Liver (tissue), 9 donors: ENCODE results near the gene CNTN5. TPM values are rescaled to one million over a fixed set of nuclear protein-coding genes. Genes with fewer than 3 reads are reported as not detected.

ENCODE experiments used
- DNase-seq: peaks from one replicate; pipeline ENCODE4 v3.0.0-alpha.2; 2017; ENCODE audit warnings: low spot score
- H3K27ac ChIP-seq, 2 donors: one replicate each; pipeline ENCODE4 v1.7.0; 2013; ENCODE audit warnings: inconsistent platforms in 2 of 2, low read length in 2 of 2, control low read depth in 1 of 2, low read depth in 1 of 2, mild to moderate bottlenecking in 1 of 2
- H3K27me3 ChIP-seq, 4 donors: one replicate each; pipeline versions ENCODE4 v1.6.1 to v1.7.0; 2013; ENCODE audit warnings: low read length in 3 of 4, inconsistent platforms in 1 of 4, mild to moderate bottlenecking in 1 of 4, moderate library complexity in 1 of 4; ENCODE audit not compliant: control insufficient read depth in 4 of 4, insufficient read depth in 4 of 4
- H3K36me3 ChIP-seq, 4 donors: one replicate each; pipeline versions ENCODE4 v1.6.1 to v1.7.0; 2013; ENCODE audit warnings: low read length in 3 of 4, mild to moderate bottlenecking in 3 of 4, low read depth in 1 of 4, moderate library complexity in 1 of 4; ENCODE audit not compliant: control insufficient read depth in 4 of 4, insufficient read depth in 3 of 4
- H3K4me1 ChIP-seq, 4 donors: one replicate each; pipeline versions ENCODE4 v1.6.1 to v1.7.0; 2013; ENCODE audit warnings: low read length in 3 of 4, mild to moderate bottlenecking in 3 of 4, moderate library complexity in 1 of 4; ENCODE audit not compliant: control insufficient read depth in 4 of 4, insufficient read depth in 4 of 4
- H3K4me3 ChIP-seq, 3 donors: one replicate each; pipeline versions ENCODE4 v1.6.1 to v1.7.0; 2013; ENCODE audit warnings: low read length in 3 of 3, control low read depth in 1 of 3, low read depth in 1 of 3, mild to moderate bottlenecking in 1 of 3
- H3K9ac ChIP-seq, 2 donors: one replicate each; pipeline ENCODE4 v1.7.0; 2013; ENCODE audit warnings: low read length in 2 of 2, mild to moderate bottlenecking in 2 of 2, moderate library complexity in 2 of 2, control low read depth in 1 of 2, low read depth in 1 of 2
- H3K9me3 ChIP-seq, 4 donors: one replicate each; pipeline versions ENCODE4 v1.6.1 to v1.7.0; 2013; ENCODE audit warnings: low read length in 3 of 4; ENCODE audit not compliant: control insufficient read depth in 4 of 4
- ATF3 ChIP-seq: IDR thresholded peaks from 2 replicates; pipeline ENCODE4 v1.6.1; 2016; ENCODE audit warnings: antibody characterized with exemption
- EGR1 ChIP-seq, 2 donors: IDR thresholded peaks; 2 replicates each; pipeline ENCODE4 v1.6.1; 2016 to 2018; ENCODE audit warnings: antibody characterized with exemption in 2 of 2, low read depth in 2 of 2
- FOXA1 ChIP-seq: IDR thresholded peaks from 2 replicates; pipeline ENCODE4 v1.6.1; 2016; ENCODE audit warnings: antibody characterized with exemption
- FOXA2 ChIP-seq: IDR thresholded peaks from 2 replicates; pipeline ENCODE4 v1.6.1; 2016; ENCODE audit warnings: antibody characterized with exemption
- GABPA ChIP-seq, 2 donors: IDR thresholded peaks in 1 of 2; conservative IDR thresholded peaks in 1 of 2; 2 replicates each; pipeline ENCODE4 v1.6.1; 2016; ENCODE audit warnings: antibody characterized with exemption in 2 of 2, mild to moderate bottlenecking in 1 of 2, moderate library complexity in 1 of 2
- HNF4A ChIP-seq, 2 donors: conservative IDR thresholded peaks; 2 replicates each; pipeline ENCODE4 v1.6.1; 2016; ENCODE audit warnings: antibody characterized with exemption in 2 of 2, mild to moderate bottlenecking in 2 of 2
- HNF4G ChIP-seq: IDR thresholded peaks from 2 replicates; pipeline ENCODE4 v1.6.1; 2016; ENCODE audit warnings: antibody characterized with exemption
- JUND ChIP-seq, 2 donors: IDR thresholded peaks; 2 replicates each; pipeline ENCODE4 v1.6.1; 2016; ENCODE audit warnings: antibody characterized with exemption in 2 of 2
- NR2F2 ChIP-seq: IDR thresholded peaks from 2 replicates; pipeline ENCODE4 v1.6.1; 2016; ENCODE audit warnings: antibody characterized with exemption
- RAD21 ChIP-seq, 2 donors: IDR thresholded peaks; 2 replicates each; pipeline ENCODE4 v1.6.1; 2016; ENCODE audit warnings: antibody characterized with exemption in 2 of 2, mild to moderate bottlenecking in 2 of 2
- RXRA ChIP-seq, 2 donors: IDR thresholded peaks; 2 replicates each; pipeline ENCODE4 v1.6.1; 2017 to 2018; ENCODE audit warnings: antibody characterized with exemption in 2 of 2, mild to moderate bottlenecking in 1 of 2
- SP1 ChIP-seq: IDR thresholded peaks from 2 replicates; pipeline ENCODE4 v1.6.1; 2018; ENCODE audit warnings: antibody characterized with exemption, mild to moderate bottlenecking
- TAF1 ChIP-seq: conservative IDR thresholded peaks from 2 replicates; pipeline ENCODE4 v1.6.1; 2016; ENCODE audit warnings: antibody characterized with exemption, mild to moderate bottlenecking
- YY1 ChIP-seq: IDR thresholded peaks from 2 replicates; pipeline ENCODE4 v1.6.1; 2016; ENCODE audit warnings: antibody characterized with exemption, mild to moderate bottlenecking
- ZBTB33 ChIP-seq: IDR thresholded peaks from 2 replicates; pipeline ENCODE4 v1.6.1; 2016; ENCODE audit warnings: antibody characterized with exemption
- whole genome bisulfite sequencing: extraction: QIAGEN DNeasy Blood & Tissue Kit; methylation state at CpG from one replicate; pipeline ENCODE4 v1.1.7; 2013; 5-methylcytosine and 5-hydroxymethylcytosine counted together
- polyA plus RNA-seq, 2 donors: library from polyadenylated mRNA; stranded (reverse) in 1 of 2; unstranded in 1 of 2; fragments of 200-250 nt in 1 of 2; fragments of >200 nt in 1 of 2; fragmentation: Nextera tagmentation in 1 of 2; extraction: Ambion mirVana in 1 of 2; gene quantifications; one replicate each; pipeline versions ENCODE4 v1.2.1 to v1.2.3, GENCODE V29; 2013 to 2015
- total RNA-seq, 2 donors: library from RNA; depleted of rRNA; stranded (reverse); fragments of >200 nt; gene quantifications; one replicate each; pipeline ENCODE4 v1.2.3, GENCODE V29; 2014
- TF ChIP-seq, protein P1 (sequence below): IDR thresholded peaks from 2 replicates; pipeline ENCODE4 v1.6.1; 2016; ENCODE audit warnings: antibody characterized with exemption, mild to moderate bottlenecking
- TF ChIP-seq, protein P2 (sequence below): fragments of 150-350 bp; IDR thresholded peaks from 2 replicates; pipeline ENCODE4 v1.5.1; 2017; ENCODE audit warnings: improper control_type of control experiment, low read depth, low read length; ENCODE audit not compliant: missing input control
- TF ChIP-seq, protein P3 (sequence below): IDR thresholded peaks from 2 replicates; pipeline ENCODE4 v1.6.1; 2016; ENCODE audit warnings: antibody characterized with exemption
- donor health status: healthy.
- donor health status: healthy.
- donor health status: healthy.
- donor health status: healthy.
- donor health status: healthy.

The CNTN5 gene
- total and polyA plus RNA-seq, 4 donors: 0.01 to 0.08 (median 0.04) TPM

- Histone ChIP-seq H3K9me3 (no peaks in the 10 kb centered on the region), H3K36me3 (no peaks in the 10 kb centered on the region), H3K4me3 (no peak overlapping the region), H3K27ac (no peak overlapping the region), H3K27me3 (no peaks in the 10 kb centered on the region), H3K9ac (no peak overlapping the region), H3K4me1 (no peaks in the 10 kb centered on the region)
- DNase-seq: no peak
- TF ChIP-seq ZBTB33: no peak
- TF ChIP-seq, protein P1, sequence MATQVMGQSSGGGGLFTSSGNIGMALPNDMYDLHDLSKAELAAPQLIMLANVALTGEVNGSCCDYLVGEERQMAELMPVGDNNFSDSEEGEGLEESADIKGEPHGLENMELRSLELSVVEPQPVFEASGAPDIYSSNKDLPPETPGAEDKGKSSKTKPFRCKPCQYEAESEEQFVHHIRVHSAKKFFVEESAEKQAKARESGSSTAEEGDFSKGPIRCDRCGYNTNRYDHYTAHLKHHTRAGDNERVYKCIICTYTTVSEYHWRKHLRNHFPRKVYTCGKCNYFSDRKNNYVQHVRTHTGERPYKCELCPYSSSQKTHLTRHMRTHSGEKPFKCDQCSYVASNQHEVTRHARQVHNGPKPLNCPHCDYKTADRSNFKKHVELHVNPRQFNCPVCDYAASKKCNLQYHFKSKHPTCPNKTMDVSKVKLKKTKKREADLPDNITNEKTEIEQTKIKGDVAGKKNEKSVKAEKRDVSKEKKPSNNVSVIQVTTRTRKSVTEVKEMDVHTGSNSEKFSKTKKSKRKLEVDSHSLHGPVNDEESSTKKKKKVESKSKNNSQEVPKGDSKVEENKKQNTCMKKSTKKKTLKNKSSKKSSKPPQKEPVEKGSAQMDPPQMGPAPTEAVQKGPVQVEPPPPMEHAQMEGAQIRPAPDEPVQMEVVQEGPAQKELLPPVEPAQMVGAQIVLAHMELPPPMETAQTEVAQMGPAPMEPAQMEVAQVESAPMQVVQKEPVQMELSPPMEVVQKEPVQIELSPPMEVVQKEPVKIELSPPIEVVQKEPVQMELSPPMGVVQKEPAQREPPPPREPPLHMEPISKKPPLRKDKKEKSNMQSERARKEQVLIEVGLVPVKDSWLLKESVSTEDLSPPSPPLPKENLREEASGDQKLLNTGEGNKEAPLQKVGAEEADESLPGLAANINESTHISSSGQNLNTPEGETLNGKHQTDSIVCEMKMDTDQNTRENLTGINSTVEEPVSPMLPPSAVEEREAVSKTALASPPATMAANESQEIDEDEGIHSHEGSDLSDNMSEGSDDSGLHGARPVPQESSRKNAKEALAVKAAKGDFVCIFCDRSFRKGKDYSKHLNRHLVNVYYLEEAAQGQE: no peak
- TF ChIP-seq, protein P2, sequence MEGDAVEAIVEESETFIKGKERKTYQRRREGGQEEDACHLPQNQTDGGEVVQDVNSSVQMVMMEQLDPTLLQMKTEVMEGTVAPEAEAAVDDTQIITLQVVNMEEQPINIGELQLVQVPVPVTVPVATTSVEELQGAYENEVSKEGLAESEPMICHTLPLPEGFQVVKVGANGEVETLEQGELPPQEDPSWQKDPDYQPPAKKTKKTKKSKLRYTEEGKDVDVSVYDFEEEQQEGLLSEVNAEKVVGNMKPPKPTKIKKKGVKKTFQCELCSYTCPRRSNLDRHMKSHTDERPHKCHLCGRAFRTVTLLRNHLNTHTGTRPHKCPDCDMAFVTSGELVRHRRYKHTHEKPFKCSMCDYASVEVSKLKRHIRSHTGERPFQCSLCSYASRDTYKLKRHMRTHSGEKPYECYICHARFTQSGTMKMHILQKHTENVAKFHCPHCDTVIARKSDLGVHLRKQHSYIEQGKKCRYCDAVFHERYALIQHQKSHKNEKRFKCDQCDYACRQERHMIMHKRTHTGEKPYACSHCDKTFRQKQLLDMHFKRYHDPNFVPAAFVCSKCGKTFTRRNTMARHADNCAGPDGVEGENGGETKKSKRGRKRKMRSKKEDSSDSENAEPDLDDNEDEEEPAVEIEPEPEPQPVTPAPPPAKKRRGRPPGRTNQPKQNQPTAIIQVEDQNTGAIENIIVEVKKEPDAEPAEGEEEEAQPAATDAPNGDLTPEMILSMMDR: no peak
- no peak for TF ChIP-seq HNF4A (conservative IDR thresholded peaks at IDR 0.05)
- TF ChIP-seq, protein P3, sequence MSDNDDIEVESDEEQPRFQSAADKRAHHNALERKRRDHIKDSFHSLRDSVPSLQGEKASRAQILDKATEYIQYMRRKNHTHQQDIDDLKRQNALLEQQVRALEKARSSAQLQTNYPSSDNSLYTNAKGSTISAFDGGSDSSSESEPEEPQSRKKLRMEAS: no peak
- TF ChIP-seq TAF1: no peak
- no peak for TF ChIP-seq HNF4G
- no peak for TF ChIP-seq EGR1 (IDR thresholded peaks at IDR 0.05; ENCODE audit: low read depth in 2 of 2)
- no peak for TF ChIP-seq FOXA1
- TF ChIP-seq NR2F2: no peak
- no peak for TF ChIP-seq YY1
- TF ChIP-seq ATF3: no peak
- TF ChIP-seq RXRA (IDR thresholded peaks at IDR 0.05): no peak
- no peak for TF ChIP-seq JUND (IDR thresholded peaks at IDR 0.05)
- 83% methylated on average over 4 of the region's 4 CpGs for WGBS
Observed at GRCh38 chr11:99505831-99506230, 485.1 kb downstream of the CNTN5 start.

DNA sequence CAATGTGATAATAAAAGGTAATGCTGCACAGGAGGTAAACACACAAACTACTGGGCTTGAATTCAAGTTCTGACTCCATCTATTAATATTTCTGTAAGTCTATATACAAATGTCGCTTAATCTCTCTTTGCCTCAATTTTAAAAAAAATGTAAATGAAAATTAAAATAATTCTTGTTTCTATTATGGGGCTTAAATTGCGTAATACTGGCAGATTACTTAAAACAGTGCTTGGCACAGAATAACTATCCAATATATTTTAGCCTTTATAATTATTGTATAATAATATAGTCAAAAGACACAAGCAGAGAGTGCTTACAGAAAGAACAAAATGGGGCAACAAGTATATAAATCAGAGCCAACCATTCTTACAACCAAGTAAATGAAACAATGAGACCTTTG is 489.1 kb downstream of the CNTN5 start:
- H3K9ac ChIP-seq: no peak overlapping the region
- DNase-seq: no peak
- 75% methylated on average over 2 of the region's 2 CpGs for whole genome bisulfite sequencing
- H3K36me3 ChIP-seq: no peaks in the 10 kb centered on the region
- H3K27ac ChIP-seq: no peak overlapping the region
- TF ChIP-seq, protein P3: no peak
- TF ChIP-seq, protein P2: no peak
- no peak for TF ChIP-seq HNF4G
- no peak for TF ChIP-seq ATF3
- no peak for TF ChIP-seq FOXA1
- TF ChIP-seq TAF1: no peak
- no peak for TF ChIP-seq FOXA2
- TF ChIP-seq GABPA (IDR thresholded peaks at IDR 0.05 in 1 of 2, conservative IDR thresholded peaks at IDR 0.05 in 1 of 2): no peak
- TF ChIP-seq RAD21 (IDR thresholded peaks at IDR 0.05): no peak
- TF ChIP-seq RXRA (IDR thresholded peaks at IDR 0.05): no peak
- no peak for TF ChIP-seq SP1
- no peaks in the 10 kb centered on the region for H3K9me3 ChIP-seq
- H3K4me3 ChIP-seq: no peak overlapping the region
- H3K4me1 ChIP-seq: no peaks in the 10 kb centered on the region
- no peaks in the 10 kb centered on the region for H3K27me3 ChIP-seq
